GM18909 (cell line): ENCODE measurements around the gene CDCP1.
A peak's percentile ranks its signal among the peaks of the same experiment; 100 is the strongest.
"Not testable (repeated sequence)": the region's sequence is repeated elsewhere in the genome, so short reads cannot be mapped to it uniquely, and the experiment has no call there.

ENCODE experiments used
- ATAC-seq: cut with Tn5 transposase; IDR thresholded peaks from one replicate; pipeline ENCODE4 v1.9.1; 2021; ENCODE audit warnings: mild to moderate bottlenecking; ENCODE audit not compliant: unreplicated experiment, poor library complexity

Gene CDCP1

DNA sequence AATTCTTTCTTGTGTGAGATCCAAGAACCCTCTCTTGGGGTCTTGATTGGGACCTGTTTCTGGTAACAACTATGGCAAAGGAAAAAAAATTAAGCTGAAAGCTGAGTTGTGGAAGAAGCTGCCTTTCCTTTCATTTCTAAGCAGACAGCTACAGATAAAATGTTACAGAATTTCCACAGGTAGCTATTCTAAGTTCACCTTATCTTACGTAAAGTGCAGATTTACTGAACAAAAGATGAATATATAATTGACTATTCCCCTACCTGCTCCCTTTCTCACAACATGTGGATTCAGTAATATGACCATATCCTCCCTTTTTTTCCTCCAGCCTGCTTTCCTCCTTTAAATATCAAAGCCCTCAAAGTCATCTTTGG is 83.5 kb downstream of the CDCP1 start:
- no peak for ATAC-seq

DNA sequence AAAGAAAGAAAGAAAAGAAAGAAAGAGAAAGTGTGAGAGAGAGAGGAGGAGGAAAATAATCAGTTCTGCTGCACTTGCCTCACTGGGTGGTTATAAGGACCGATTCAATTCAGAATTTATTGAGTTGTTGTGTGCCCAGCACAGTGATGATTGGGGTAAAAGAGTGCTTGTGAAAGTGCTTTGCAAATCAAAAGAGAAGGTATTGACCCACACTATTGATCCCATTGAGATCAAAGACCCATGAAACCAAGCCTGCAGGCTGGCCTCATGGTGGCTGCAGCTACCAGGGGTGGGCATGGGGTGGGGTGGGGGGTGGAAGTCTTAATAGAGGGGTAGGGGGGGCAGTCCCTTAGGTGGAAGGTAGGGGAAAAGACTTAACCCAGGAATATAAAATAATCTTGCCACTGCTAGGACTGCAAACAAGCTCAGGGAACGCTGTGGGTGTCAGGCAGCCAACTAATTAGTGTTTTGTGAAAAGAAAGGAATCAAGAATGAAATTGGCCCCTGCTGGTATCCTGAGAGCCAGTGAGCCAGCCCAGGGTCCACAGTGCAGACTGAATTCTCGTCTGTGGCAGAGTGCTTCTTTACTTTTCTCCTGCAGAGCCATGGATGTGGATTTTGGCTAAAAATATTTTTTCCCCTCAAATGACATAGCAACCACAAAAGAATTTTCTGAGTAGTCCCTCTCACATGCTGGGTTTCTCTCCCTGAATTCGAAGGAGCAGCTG is 85.8 kb downstream of the CDCP1 start:
- ATAC-seq = no peak

GRCh38 chr3:45059132-45059531 is 87.0 kb downstream of the CDCP1 start:
- ATAC-seq = no peak

DNA sequence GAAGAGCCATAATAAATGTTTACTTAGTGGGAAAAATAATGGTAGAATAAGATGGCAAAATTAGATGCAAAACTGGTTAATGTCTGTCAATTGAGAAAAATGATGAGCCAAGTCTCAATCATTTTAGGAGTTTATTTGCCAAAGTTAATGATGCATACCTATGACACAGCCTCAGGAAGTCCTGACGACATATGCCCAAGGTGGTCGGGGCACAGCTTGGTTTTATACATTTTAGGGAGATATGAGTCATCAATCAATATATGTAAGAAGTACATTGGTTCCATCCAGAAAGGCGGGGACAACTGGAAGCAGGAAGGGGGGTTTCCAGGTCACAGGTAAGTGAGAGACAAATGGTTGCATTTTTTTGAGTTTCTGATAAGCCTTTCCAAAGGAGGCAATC is 88.6 kb downstream of the CDCP1 start:
- ATAC-seq = no peak

- ATAC-seq = no peak
Observed at GRCh38 chr3:45056608-45057301, 89.4 kb downstream of the CDCP1 start.

DNA sequence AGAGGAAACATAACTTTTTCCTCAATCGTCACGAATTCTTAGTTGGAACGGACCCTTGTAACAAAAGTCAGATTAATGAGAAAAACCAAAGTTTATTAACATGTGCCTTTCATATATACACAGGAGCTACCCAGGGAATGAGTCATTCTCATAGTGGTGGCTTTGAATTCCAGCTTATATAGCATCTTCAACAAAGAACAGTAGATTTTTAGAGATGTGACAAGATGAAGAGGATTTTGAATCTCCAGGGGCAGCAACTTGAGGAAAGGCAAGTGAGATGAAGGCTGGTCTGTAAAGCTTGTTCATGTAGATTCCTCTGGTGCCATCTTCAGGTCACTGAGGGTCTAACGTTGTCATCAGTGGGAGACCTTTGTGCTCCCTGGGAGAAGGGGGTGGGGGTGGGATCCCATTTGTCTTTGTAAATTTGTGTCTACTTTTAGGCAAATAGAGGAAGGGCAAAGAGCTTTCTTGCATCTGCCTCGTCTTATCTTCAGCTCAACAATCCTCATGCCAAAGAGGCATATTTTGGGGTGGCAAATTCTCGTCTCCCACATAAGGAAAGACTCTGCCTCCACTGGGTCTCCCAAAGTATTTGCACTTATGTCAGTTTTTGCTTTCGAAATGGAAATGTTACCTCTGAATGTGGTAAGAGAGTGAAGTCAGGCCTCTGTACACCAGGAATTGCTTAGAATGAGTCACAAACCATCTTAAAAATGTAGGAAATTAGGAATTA is 90.6 kb downstream of the CDCP1 start:
- ATAC-seq = no peak

- ATAC-seq = no peak
Observed at GRCh38 chr3:45055032-45055410, 91.2 kb downstream of the CDCP1 start.

GRCh38 chr3:45054196-45054857 is 91.9 kb downstream of the CDCP1 start:
- ATAC-seq = no peak

DNA sequence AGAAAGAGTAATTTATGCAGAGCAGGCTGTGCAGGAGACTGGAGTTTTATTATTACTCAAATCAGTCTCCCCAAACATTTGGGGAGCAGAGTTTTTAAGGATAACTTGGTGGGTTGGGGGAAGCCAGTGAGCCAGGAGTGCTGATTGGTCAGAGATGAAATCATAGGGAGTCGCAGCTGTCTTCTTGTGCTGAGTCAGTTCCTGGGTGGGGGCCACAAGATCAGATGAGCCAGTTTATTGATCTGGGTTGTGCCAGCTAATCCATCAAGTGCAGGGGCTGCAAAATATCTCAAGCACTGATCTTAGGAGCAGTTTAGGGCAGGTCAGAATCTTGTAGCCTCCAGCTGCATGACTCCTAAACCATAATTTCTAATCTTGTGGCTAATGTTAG is 92.4 kb downstream of the CDCP1 start:
- not testable (repeated sequence) for ATAC-seq

DNA sequence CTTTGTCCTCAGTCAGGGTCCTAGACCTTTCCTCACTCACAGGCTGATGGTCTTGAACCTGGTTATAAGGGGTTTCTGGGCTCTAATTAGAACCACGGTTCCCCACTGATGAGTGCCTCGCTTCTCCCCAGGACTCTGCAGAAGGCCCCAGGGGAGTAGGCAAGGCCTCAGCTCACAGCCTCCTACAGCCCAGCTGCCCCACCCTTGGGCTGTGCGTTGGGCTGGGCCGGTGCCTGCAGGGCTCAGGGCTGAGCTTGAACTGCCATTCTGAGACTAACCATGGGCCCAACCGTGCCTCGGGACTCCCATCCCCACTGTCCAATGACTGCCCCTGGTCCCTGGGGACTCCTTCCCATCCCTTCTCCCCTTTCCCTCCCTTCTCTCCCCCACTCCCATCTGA is 94.5 kb downstream of the CDCP1 start:
- ATAC-seq = no peak

GRCh38 chr3:45049807-45050206 is 96.4 kb downstream of the CDCP1 start:
- no peak for ATAC-seq

GRCh38 chr3:45048244-45048643 is 97.9 kb downstream of the CDCP1 start:
- no peak for ATAC-seq

DNA sequence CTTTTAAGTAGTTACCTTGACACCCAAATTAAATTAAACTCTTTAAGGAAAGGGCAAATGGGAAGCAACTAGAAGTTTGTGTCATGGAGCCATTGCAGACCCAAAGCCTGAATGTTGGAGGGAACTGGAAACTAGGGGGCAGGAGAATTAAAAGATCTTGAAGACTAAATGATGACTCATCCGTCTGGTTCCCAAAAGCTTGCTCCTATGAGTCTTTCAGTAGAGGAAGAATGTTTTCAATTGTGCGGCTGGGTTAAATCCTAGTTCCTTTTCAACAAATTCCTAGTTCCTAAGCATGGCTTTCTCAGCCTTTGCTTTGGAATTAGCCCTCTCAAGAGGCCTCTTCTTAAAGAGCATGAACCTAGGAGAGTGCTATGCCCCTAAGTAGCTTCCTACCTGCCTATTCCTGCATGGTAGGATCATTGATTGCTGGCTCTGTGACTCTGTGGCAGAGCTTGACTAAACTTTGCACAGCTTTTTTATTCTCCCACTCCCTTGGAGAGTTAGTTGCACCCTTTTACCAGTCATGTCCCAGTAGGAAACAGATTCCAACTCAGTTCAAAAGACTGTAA is 102.4 kb downstream of the CDCP1 start:
- no peak for ATAC-seq

DNA sequence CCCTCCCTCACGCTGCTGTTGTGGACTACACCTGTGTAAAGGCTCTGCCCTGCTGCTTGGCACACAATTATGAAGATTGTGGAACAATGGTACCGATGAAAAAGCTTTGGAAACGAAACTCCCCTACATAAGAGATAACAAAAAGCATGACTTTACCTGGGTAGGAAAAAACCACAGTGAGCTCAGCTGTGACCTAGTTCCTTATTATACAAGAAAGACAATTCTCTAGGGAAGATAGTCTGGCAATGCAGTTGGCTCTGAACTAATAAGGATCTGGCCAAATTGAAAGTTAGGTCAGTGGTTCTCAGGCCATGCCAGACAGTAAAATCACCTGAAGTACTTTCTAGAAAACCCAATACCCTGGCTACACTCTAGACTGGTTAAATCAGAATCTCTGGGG is 104.0 kb downstream of the CDCP1 start:
- ATAC-seq = no peak

DNA sequence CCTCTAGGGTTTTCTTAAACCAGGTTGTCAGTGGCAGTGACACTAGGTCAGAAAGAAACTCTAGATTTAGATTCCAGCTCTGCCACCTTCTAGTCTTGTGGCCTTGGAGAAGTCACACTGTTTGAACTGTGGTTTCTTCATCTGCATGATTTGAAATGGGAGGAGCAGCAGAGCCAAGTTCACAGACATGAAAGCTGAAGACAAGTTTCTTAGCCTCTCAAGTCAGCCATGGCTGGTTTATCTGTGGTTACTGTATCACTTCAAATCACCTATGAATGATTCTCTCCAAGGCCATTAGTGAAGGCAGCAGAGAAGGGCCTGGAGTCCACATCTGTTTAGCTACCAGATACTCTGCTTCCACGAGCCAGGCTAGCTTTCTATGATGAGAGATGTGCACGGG is 104.5 kb downstream of the CDCP1 start:
- no peak for ATAC-seq

- ATAC-seq = peak; percentile 69
Observed at GRCh38 chr3:45037720-45038455, 108.3 kb downstream of the CDCP1 start.

DNA sequence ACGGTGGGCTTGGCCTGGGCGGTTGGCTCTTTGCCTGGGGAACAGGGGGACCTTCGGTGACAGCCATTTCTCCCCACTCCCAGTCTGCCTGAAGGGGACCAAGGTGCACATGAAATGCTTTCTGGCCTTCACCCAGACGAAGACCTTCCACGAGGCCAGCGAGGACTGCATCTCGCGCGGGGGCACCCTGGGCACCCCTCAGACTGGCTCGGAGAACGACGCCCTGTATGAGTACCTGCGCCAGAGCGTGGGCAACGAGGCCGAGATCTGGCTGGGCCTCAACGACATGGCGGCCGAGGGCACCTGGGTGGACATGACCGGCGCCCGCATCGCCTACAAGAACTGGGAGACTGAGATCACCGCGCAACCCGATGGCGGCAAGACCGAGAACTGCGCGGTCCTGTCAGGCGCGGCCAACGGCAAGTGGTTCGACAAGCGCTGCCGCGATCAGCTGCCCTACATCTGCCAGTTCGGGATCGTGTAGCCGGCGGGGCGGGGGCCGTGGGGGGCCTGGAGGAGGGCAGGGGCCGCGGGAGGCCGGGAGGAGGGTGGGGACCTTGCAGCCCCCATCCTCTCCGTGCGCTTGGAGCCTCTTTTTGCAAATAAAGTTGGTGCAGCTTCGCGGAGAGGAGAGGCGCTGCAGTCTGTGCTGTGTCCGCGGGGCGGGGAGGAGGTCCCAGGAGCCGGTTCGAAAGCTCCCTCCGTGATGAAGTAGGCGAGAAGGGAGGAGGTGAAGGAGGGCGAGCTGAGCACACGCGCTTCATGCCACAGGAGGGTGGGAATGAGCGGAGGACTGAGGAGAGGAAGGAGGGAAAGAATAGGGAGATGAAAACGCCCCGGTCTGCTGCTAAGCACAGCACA is 110.5 kb downstream of the CDCP1 start:
- ATAC-seq = no peak

GRCh38 chr3:45034612-45035252 is 111.4 kb downstream of the CDCP1 start:
- peak; percentile 50 for ATAC-seq

DNA sequence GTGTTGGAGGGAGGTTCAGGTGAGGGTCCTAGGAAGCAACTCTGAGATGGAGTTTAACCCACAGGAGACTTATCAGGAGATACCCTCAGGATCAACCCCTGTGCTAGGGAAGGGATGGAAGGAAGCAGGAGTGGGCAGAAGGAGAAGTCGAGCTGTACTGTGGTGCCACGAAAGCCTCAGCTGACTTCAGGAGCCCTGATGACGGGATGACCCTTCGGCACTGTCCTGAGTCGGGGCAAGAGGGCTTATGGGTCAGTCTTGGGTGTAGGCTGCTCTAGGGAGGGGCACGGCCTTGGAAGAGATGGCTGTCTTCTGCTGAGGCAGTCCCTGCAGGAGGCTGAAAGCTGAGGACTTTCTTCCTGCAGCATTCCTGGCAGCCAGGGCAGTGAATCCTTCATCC is 112.4 kb downstream of the CDCP1 start:
- ATAC-seq = no peak
